HG02642 (cell line): ENCODE measurements around the gene DTX2.
"Not testable (repeated sequence)": the region's sequence is repeated elsewhere in the genome, so short reads cannot be mapped to it uniquely, and the experiment has no call there.

Experiments
- ATAC-seq: cut with Tn5 transposase; IDR thresholded peaks from one replicate; pipeline ENCODE4 v1.9.1; 2021; ENCODE audit warnings: mild to moderate bottlenecking; ENCODE audit not compliant: unreplicated experiment, poor library complexity

The DTX2 gene

GRCh38 chr7:76461464-76462101, at the start of gene DTX2:
DTX2 (plus strand) TSS chr7:76461709; CDS start chr7:76480510, 18,801 bp downstream.
- ATAC-seq = peak; percentile 99

- ATAC-seq = no peak
Observed at GRCh38 chr7:76412249-76412648, 49.3 kb upstream of the DTX2 start.

- not testable (repeated sequence) for ATAC-seq
Observed at GRCh38 chr7:76417654-76418310, 43.7 kb upstream of the DTX2 start.

- not testable (repeated sequence) for ATAC-seq
Observed at GRCh38 chr7:76421097-76421496, 40.4 kb upstream of the DTX2 start.

- ATAC-seq = no peak
Observed at GRCh38 chr7:76423666-76424412, 37.7 kb upstream of the DTX2 start.

GRCh38 chr7:76424413-76425111, 36.9 kb upstream of the DTX2 start, which contains the start of gene ZP3:
ZP3 (plus strand) TSS chr7:76424950; CDS start chr7:76424965, 15 bp downstream.
- peak; percentile 76 for ATAC-seq

GRCh38 chr7:76425156-76425555, 36.4 kb upstream of the DTX2 start:
- no peak for ATAC-seq

- ATAC-seq = not testable (repeated sequence)
Observed at GRCh38 chr7:76425558-76425957, 36.0 kb upstream of the DTX2 start.

GRCh38 chr7:76426246-76426645, 35.3 kb upstream of the DTX2 start:
- no peak for ATAC-seq

GRCh38 chr7:76427635-76428034, 33.9 kb upstream of the DTX2 start:
- ATAC-seq = no peak

GRCh38 chr7:76428149-76428823, 33.2 kb upstream of the DTX2 start:
- ATAC-seq = no peak

GRCh38 chr7:76428868-76429805, 32.4 kb upstream of the DTX2 start:
- no peak for ATAC-seq

GRCh38 chr7:76430211-76430610, 31.3 kb upstream of the DTX2 start:
- ATAC-seq = no peak

- no peak for ATAC-seq
Observed at GRCh38 chr7:76430836-76431235, 30.7 kb upstream of the DTX2 start.

GRCh38 chr7:76437873-76438272, 23.6 kb upstream of the DTX2 start:
- ATAC-seq = peak; percentile 67

- not testable (repeated sequence) for ATAC-seq
Observed at GRCh38 chr7:76439120-76439888, 22.2 kb upstream of the DTX2 start.

- not testable (repeated sequence) for ATAC-seq
Observed at GRCh38 chr7:76440404-76440803, 21.1 kb upstream of the DTX2 start.

- ATAC-seq = peak; percentile 42
Observed at GRCh38 chr7:76441792-76442191, 19.7 kb upstream of the DTX2 start.
